GM21619 (cell line): Measurements from ENCODE around the gene KCNIP4.
A peak's percentile ranks its signal among the peaks of the same experiment; 100 is the strongest.
"Not testable (repeated sequence)": the region's sequence is repeated elsewhere in the genome, so short reads cannot be mapped to it uniquely, and the experiment has no call there.

Source experiments
- ATAC-seq: cut with Tn5 transposase; IDR thresholded peaks from one replicate; pipeline ENCODE4 v1.9.1; 2021; ENCODE audit not compliant: unreplicated experiment

KCNIP4 gene

DNA sequence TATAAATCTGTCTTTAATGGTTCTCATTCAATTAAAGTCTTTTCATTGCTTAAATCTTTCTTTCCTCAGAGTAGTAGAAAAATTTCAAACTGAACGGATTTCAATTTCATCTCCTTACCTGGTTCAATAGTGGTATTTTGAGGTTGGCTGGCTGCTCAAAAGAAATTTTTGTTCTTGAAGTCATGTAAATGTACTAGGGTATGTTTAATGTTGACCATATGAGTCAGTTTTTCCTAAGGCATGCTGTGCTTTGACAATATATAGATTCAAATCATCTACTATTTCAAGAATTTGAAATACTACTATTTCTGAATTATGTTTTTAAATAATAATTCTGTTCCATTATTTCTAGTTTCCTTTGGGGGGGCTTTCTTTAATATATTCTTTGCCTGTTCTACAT, 1142.9 kb downstream of the KCNIP4 start:
- ATAC-seq = no peak

- no peak for ATAC-seq
Observed at GRCh38 chr4:20787940-20788665, 1160.5 kb downstream of the KCNIP4 start.

DNA sequence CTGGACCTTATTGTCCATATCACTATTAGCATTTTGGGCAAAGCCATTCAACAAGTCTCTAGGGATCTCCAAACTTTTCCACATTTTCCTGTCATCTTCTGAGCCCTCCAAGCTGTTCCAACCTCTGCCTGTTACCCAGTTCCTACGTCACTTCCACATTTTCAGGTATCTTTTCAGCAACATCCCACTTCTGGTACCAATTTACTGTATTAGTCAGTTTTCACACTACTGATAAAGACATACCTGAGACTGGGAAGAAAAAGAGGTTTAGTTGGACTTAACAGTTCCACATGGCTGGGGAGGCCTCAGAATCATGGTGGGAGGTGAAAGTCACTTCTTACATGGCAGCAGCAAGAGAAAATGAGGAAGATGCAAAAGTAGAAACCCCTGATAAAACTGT, 1165.4 kb downstream of the KCNIP4 start:
- ATAC-seq = not testable (repeated sequence)

- ATAC-seq = no peak
Observed at GRCh38 chr4:20778896-20779295, 1169.7 kb downstream of the KCNIP4 start.

DNA sequence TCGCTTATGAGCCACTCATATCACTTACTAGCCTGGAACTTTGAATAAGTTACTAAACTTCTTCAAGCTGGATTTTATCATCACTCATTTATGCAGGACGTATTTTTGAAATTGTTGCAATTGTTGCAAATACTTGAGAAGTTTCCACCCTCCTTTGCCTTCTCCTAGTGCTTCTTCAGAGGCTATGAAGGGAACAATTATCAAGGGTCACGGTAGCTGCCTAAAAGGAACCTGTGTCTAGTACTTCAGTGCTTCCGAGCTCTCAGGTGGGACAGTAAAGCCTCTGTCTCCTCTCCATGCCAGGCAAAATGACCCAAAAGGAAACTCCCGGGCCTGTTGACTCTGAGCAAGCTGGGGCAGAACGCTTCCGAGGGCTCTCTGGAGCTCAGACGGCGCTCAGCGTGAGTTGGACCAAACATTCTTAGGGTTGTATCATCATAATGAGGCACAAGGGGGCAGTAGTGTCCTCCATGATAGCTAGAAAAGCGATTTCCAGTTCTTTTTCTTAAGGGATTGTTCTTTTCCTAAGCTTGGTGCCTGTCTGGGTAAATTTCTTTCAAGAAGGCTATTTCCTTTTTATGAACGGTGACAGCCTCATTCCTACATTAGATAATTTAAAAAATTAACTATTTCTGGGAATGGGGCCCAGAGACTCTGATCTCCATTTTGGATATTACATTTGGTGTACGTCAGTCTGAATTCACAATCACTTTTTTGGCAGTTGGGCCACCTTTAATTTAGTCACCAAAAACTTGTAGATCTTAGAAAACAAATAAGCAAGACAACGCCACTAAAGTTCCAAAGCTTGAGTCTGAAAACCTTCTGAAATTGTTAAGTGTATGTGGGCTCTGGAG, 1175.2 kb downstream of the KCNIP4 start:
- ATAC-seq = peak; percentile 84

DNA sequence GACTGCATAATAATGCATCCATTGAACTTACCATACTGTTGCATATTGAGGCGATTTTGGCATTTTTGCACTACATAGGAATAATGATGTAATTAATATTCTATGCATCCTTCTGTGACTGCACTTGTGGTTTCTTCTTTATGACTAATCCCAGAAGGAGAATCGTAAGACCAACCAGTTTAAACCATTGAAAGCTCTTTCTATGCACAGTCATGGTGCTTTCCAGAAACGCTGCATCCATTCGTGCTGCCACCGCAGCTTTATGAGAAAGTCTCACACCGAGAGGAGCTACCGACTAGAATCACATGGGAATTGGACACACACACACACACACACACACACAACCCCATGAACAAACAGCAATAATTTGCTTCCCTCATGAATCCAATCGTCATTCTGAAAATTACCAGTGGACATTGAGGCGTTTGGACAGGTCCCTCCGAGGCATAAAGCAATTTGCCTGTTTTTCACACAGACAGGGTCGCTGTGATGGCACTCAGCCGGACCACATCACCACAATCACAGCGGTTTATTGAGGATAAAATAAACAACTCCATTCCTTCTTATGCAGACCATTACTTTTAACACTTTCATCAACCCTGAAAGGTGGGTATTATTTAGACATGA, 1184.1 kb downstream of the KCNIP4 start:
- no peak for ATAC-seq

GRCh38 chr4:20761826-20762225, 1186.7 kb downstream of the KCNIP4 start:
- ATAC-seq = no peak

DNA sequence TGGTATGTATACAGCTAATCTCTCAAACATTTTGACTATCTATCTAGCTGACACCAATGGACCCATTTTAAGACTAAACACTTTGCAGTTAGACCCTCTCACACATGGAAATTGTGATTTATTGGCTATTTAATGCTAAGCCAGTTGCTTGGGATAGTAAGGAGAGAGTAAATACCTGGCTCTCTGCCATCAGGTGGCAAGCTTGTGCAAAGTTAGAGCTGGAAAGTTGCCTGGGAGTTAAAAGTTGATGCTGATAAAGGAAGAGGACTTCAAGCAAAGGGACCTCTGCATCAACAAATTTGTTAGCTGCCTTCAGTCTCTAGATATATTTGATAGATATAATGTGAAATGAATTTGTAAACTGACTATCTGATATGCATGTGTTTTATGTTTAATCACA, 1187.2 kb downstream of the KCNIP4 start:
- ATAC-seq = no peak

DNA sequence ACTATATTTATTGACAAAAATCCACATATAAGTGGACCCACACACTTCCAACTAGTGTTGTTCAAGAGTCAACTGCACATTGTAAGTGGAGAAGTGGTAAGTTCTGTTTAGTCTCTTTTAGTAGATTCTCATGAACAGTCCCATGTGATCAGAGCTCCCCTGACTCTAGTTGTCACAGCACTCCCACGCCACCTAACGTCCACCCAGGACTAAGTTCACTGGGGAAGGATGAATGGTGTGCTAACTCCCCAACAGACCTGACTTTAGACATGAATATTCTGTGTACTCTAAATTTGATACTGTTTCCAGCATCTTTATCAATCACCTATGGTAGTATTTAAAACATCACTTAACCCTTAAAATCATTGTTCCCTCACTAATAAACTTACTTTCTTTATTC, 1188.5 kb downstream of the KCNIP4 start:
- ATAC-seq = no peak

- no peak for ATAC-seq
Observed at GRCh38 chr4:20754036-20754435, 1194.5 kb downstream of the KCNIP4 start.

DNA sequence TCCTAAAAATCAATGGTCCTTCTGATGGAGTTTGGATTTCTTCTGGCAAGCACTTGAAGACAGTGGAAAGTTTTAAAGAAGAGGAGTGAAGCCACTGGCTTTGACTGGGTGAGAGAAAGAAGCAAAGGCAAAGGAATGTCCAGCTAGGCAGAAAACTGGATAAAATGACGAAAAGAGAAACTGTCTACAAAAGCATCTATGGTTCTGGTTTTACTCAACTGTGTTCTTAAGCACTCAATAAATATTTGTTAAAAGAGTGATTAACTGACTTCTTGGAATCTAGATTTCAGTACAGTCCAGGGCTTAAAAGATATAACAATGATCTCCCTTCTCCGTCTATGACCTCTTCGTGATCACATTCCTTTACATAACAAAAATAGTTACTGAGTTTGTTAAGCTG, 1195.9 kb downstream of the KCNIP4 start:
- ATAC-seq = no peak

- not testable (repeated sequence) for ATAC-seq
Observed at GRCh38 chr4:20746000-20746399, 1202.6 kb downstream of the KCNIP4 start.

GRCh38 chr4:20735931-20736330, 1212.6 kb downstream of the KCNIP4 start:
- ATAC-seq = no peak

DNA sequence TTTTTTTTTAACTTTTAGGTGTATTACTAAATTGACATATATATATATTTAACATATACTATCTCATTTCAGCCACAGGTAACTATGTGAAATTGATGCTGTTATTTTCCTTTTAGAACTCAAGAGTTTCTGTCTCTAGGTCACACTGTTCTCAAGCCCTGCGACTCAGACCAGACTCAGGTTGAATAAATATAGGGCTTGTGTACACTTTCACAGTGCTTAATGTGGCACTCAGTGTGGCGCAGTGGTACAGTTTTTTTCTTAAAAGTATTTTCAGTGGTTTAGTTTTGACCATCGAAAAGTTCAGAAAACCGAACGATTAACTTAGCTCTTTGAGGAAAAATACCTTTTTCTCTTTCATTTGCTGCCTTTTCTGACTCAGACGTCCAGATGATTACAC, 1223.7 kb downstream of the KCNIP4 start:
- peak; percentile 89 for ATAC-seq

DNA sequence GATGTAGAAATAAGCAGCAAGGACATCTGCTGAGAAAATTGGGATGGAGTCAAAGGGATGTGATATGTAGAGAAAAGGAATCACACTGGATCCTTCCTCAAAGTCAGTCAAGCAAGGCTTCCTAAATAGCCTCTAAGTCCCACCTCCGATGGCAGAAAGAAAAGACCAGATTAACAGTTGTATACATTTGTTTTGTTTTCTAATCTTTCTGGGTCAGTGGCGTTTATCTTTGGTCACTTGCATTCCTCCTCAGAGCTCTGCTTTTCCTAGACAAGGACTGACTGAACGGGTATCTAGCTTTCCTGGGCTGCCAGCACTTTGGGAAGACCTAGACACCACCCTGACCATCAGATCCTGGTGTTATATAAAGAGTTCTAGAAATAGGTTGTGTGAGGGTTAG, 1225.1 kb downstream of the KCNIP4 start:
- ATAC-seq = no peak

DNA sequence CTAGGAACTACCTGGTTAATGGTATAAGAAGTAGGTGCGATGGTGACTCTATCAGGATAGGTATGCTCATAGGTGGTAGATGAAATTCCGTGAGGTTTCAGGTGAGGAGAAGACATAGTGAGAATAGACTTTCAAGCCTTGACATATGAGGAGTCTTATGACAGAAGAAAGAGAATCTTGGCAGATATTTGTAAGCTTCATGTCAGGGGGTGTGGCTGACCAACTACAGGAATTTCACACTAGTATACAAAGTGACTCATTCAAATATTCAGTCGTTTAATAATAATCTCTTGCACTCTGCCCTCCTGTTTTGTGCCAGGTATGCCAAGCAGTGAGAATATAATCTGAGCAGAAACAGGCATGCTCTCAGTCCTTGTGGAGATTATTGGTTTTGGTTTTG, 1225.6 kb downstream of the KCNIP4 start:
- no peak for ATAC-seq

DNA sequence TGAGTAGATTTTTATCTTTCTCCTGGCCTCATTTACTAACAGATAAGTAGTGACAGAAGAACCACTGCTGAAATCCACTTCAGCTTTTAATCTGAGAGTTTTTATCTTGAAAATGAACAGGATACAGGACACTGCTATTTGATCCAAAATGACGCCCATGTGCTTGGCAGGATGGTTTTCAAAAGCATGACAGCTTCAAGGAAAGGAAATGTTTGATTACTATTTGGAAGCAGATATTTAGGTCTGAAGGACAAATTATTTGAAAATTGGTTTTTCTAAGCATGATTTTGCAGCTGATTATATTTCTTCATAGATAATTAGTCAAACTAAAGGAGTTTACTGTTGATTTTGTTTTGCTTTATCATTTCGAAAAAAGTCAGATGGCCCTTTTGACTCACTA, 1237.2 kb downstream of the KCNIP4 start:
- ATAC-seq = no peak

- ATAC-seq = peak; percentile 100
Observed at GRCh38 chr4:20700007-20700761, 1248.4 kb downstream of the KCNIP4 start, which contains the start of gene PACRGL. Gene PACRGL, plus strand, starts transcription at chr4:20700458. Its CDS starts 4,024 bp downstream, at chr4:20704482.

- no peak for ATAC-seq
Observed at GRCh38 chr4:20698820-20699219, 1249.8 kb downstream of the KCNIP4 start.

DNA sequence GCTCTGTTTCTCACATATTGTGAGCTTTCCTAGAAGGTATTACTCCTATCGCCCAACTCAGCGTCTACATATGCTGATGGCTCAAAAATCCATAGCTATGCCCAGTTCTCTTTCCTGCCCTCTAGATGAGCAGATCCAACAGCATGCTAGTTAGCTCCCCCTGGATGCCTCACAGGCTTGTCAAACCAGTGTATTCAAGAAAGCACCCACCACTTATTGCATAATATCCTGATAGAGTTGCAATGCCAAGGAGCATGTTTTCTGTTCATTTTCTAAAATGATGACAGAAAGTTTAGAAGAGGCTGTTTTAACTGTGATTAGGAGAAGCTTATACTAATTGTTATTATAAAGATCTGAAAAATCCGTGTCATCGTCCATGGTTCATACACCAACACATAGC, 1250.2 kb downstream of the KCNIP4 start:
- no peak for ATAC-seq

DNA sequence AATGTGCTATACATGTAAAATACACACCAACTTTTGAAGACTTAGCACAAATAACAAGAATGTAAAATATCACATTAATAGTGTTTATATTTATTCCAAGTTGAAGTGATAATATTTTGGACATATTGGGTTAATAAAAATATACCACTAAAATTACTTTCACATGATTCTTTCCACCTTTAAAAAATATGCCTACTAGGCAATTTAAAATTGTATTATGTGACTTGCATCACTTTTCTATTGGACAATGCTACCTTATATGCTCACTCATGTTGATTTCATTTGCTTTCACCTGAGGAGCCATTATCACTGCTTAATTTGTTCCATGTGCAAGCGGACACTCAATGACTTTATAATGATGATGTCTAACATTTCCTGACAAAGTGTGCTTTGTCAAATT, 1251.8 kb downstream of the KCNIP4 start:
- no peak for ATAC-seq
